ENCODE results near the gene PPP2R2B.
"Not testable (repeated sequence)": the region's sequence is repeated elsewhere in the genome, so short reads cannot be mapped to it uniquely, and the experiment has no call there.

PPP2R2B gene

GRCh38 chr5:146652547-146652946 is 226.0 kb downstream of the PPP2R2B start:
- no peak for DNase-seq (ENCODE audit: low read depth in 2 of 2)

- DNase-seq (ENCODE audit: low read depth in 2 of 2), result no peak
Observed at GRCh38 chr5:146647656-146648199, 230.8 kb downstream of the PPP2R2B start.

- DNase-seq (ENCODE audit: low read depth in 2 of 2), result no peak
Observed at GRCh38 chr5:146646441-146646840, 232.1 kb downstream of the PPP2R2B start.

- DNase-seq (ENCODE audit: low read depth in 2 of 2), result no peak
Observed at GRCh38 chr5:146645342-146645741, 233.2 kb downstream of the PPP2R2B start.

GRCh38 chr5:146644831-146645230 is 233.7 kb downstream of the PPP2R2B start:
- no peak for DNase-seq (ENCODE audit: low read depth in 2 of 2)

GRCh38 chr5:146643776-146644175 is 234.8 kb downstream of the PPP2R2B start:
- no peak for DNase-seq (ENCODE audit: low read depth in 2 of 2)

- no peak for DNase-seq (ENCODE audit: low read depth in 2 of 2)
Observed at GRCh38 chr5:146642410-146642809, 236.1 kb downstream of the PPP2R2B start.

GRCh38 chr5:146641941-146642340 is 236.6 kb downstream of the PPP2R2B start:
- no peak for DNase-seq (ENCODE audit: low read depth in 2 of 2)

- DNase-seq (ENCODE audit: low read depth in 2 of 2), result no peak
Observed at GRCh38 chr5:146640285-146640896, 238.2 kb downstream of the PPP2R2B start.

- no peak for DNase-seq (ENCODE audit: low read depth in 2 of 2)
Observed at GRCh38 chr5:146635443-146635842, 243.1 kb downstream of the PPP2R2B start.

- no peak for DNase-seq (ENCODE audit: low read depth in 2 of 2)
Observed at GRCh38 chr5:146633323-146633764, 245.2 kb downstream of the PPP2R2B start.

- no peak for DNase-seq (ENCODE audit: low read depth in 2 of 2)
Observed at GRCh38 chr5:146632620-146633322, 245.8 kb downstream of the PPP2R2B start.

GRCh38 chr5:146630472-146630871 is 248.1 kb downstream of the PPP2R2B start:
- DNase-seq (ENCODE audit: low read depth in 2 of 2), result no peak

GRCh38 chr5:146628950-146629349 is 249.6 kb downstream of the PPP2R2B start:
- no peak for DNase-seq (ENCODE audit: low read depth in 2 of 2)

- DNase-seq (ENCODE audit: low read depth in 2 of 2), result no peak
Observed at GRCh38 chr5:146626936-146627335, 251.6 kb downstream of the PPP2R2B start.

- no peak for DNase-seq (ENCODE audit: low read depth in 2 of 2)
Observed at GRCh38 chr5:146624179-146624578, 254.4 kb downstream of the PPP2R2B start.

- no peak for DNase-seq (ENCODE audit: low read depth in 2 of 2)
Observed at GRCh38 chr5:146623666-146624065, 254.9 kb downstream of the PPP2R2B start.

- no peak for DNase-seq (ENCODE audit: low read depth in 2 of 2)
Observed at GRCh38 chr5:146623009-146623408, 255.5 kb downstream of the PPP2R2B start.

- no peak for DNase-seq (ENCODE audit: low read depth in 2 of 2)
Observed at GRCh38 chr5:146622391-146622790, 256.2 kb downstream of the PPP2R2B start.

GRCh38 chr5:146620669-146621051 is 257.9 kb downstream of the PPP2R2B start:
- DNase-seq (ENCODE audit: low read depth in 2 of 2), result no peak

- DNase-seq (ENCODE audit: low read depth in 2 of 2), result no peak
Observed at GRCh38 chr5:146620031-146620668, 258.4 kb downstream of the PPP2R2B start.

GRCh38 chr5:146618434-146618833 is 260.1 kb downstream of the PPP2R2B start:
- DNase-seq (ENCODE audit: low read depth in 2 of 2), result no peak

GRCh38 chr5:146609731-146610130 is 268.8 kb downstream of the PPP2R2B start:
- not testable (repeated sequence) for DNase-seq (ENCODE audit: low read depth in 2 of 2)

Measured in activated CD8-positive, alpha-beta memory T cell treated with anti-CD3 and anti-CD28 coated beads for 4 hours (primary cell).